ENCODE data around the gene NFASC.

- TF ChIP-seq CTCF (IDR thresholded peaks at IDR 0.05; ENCODE audit: low read length): no peak
- no peak for TF ChIP-seq EZH2 (optimal IDR thresholded peaks at IDR 0.05; ENCODE audit: low read depth, low read length)
- TF ChIP-seq EZH2phosphoT487 (IDR thresholded peaks at IDR 0.05; ENCODE audit: low read length): no peak
Observed at GRCh38 chr1:205071028-205071409, 200.4 kb downstream of the NFASC start.

Data from MM.1S (cell line).